ENCODE results near the gene TMEM132C.

DNA sequence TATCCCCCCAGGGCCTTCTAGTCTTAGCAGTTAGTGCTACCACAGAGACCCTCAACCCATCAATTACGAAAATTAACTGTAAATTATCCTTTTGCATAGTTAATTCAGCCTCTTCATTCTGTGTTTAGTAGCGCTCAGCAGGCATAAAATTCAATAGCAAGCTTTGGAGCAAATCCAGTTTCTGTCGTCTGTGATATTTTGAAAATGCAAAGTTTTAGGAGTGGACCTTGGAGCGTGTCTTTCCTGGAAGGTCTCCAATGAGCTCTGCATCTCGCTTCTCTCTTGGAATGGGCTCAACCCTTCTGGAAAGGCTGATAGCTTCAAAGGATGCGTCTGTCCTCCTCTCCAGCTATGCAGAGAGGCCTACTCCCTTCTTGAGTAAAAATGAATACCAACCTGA is 333.9 kb downstream of the TMEM132C start:
- TF ChIP-seq, protein P1, sequence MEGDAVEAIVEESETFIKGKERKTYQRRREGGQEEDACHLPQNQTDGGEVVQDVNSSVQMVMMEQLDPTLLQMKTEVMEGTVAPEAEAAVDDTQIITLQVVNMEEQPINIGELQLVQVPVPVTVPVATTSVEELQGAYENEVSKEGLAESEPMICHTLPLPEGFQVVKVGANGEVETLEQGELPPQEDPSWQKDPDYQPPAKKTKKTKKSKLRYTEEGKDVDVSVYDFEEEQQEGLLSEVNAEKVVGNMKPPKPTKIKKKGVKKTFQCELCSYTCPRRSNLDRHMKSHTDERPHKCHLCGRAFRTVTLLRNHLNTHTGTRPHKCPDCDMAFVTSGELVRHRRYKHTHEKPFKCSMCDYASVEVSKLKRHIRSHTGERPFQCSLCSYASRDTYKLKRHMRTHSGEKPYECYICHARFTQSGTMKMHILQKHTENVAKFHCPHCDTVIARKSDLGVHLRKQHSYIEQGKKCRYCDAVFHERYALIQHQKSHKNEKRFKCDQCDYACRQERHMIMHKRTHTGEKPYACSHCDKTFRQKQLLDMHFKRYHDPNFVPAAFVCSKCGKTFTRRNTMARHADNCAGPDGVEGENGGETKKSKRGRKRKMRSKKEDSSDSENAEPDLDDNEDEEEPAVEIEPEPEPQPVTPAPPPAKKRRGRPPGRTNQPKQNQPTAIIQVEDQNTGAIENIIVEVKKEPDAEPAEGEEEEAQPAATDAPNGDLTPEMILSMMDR (IDR thresholded peaks at IDR 0.05), result no peak
- TF ChIP-seq POLR2A (IDR thresholded peaks at IDR 0.05) (no peak), EP300 (IDR thresholded peaks at IDR 0.05) (no peak), POLR2AphosphoS5 (IDR thresholded peaks at IDR 0.05) (no peak)

Data from sigmoid colon (tissue), 4 donors.